PC-9 (cell line): ENCODE measurements around the gene FDPS. TPM values are rescaled to one million over a fixed set of nuclear protein-coding genes. Genes with fewer than 3 reads are reported as not detected.

Experiments
- BruUV-seq: library from RNA; stranded (reverse); fragments of 400-500 nt; replicated peaks from 2 replicates; lab custom pipeline; 2021; lab: Mats Ljungman, UMichigan
- CTCF ChIA-PET: fragments of 300-600 bp; sonication (Branson Sonifier 250); formaldehyde crosslinking; loops from one replicate; lab custom pipeline; 2022; ENCODE audit warnings: antibody characterized with exemption; lab: Charles Lee
- POLR2A ChIA-PET: fragments of 300-600 bp; sonication (Branson Sonifier 250); formaldehyde crosslinking; loops from one replicate; lab custom pipeline; 2022; ENCODE audit warnings: antibody characterized with exemption; ENCODE audit not compliant: unreplicated experiment; lab: Charles Lee
- DNase-seq, 2 experiments: peaks; one replicate each; pipeline versions ENCODE4 v3.0.0 to v3.0.0-alpha.2; 2015 to 2022; ENCODE audit warnings: mixed read lengths in 1 of 2
- H2AFZ ChIP-seq: fragments of 200-600 bp; sonication (generic); 2 replicates; pipeline ENCODE4 v1.8.1; 2017; ENCODE audit warnings: antibody characterized with exemption
- H3F3A ChIP-seq: fragments of 200-600 bp; sonication (generic); 2 replicates; pipeline ENCODE4 v1.8.1; 2017; ENCODE audit warnings: antibody characterized with exemption, mild to moderate bottlenecking, low read depth; ENCODE audit not compliant: insufficient read depth
- H3K27ac ChIP-seq: fragments of 200-600 bp; sonication (generic); 2 replicates; pipeline ENCODE4 v1.6.1; 2016; ENCODE audit warnings: mixed run types
- H3K27me3 ChIP-seq: fragments of 200-600 bp; sonication (generic); 2 replicates; pipeline ENCODE4 v1.6.1; 2016; ENCODE audit warnings: low read depth, mixed run types; ENCODE audit not compliant: insufficient read depth
- H3K36me3 ChIP-seq: fragments of 200-600 bp; sonication (generic); 2 replicates; pipeline ENCODE4 v1.6.1; 2016; ENCODE audit warnings: low read depth, mixed run types
- H3K4me1 ChIP-seq: fragments of 200-600 bp; sonication (generic); replicated peaks from 2 replicates; pipeline ENCODE4 v1.6.1; 2016; ENCODE audit warnings: mixed run types; ENCODE audit not compliant: insufficient read depth
- H3K4me2 ChIP-seq: fragments of 200-600 bp; sonication (generic); 2 replicates; pipeline ENCODE4 v1.6.1; 2017; ENCODE audit warnings: mixed run types
- H3K4me3 ChIP-seq: fragments of 200-600 bp; sonication (generic); 2 replicates; pipeline ENCODE4 v1.6.1; 2016; ENCODE audit warnings: mixed run types
- H3K79me2 ChIP-seq: fragments of 200-600 bp; sonication (generic); 2 replicates; pipeline ENCODE4 v1.6.1; 2017; ENCODE audit warnings: low read depth, mixed run types
- H3K9me2 ChIP-seq: fragments of 200-600 bp; sonication (generic); 2 replicates; pipeline ENCODE4 v1.8.1; 2017; ENCODE audit warnings: mild to moderate bottlenecking; ENCODE audit not compliant: insufficient read depth
- H3K9me3 ChIP-seq: fragments of 200-600 bp; sonication (generic); 2 replicates; pipeline ENCODE4 v1.8.1; 2016; ENCODE audit warnings: low read depth; ENCODE audit not compliant: insufficient read depth
- H4K20me1 ChIP-seq: fragments of 200-600 bp; sonication (generic); 2 replicates; pipeline ENCODE4 v1.8.1; 2017; ENCODE audit not compliant: insufficient read depth
- EZH2 ChIP-seq: fragments of 200-600 bp; sonication (generic); IDR thresholded peaks from 2 replicates; pipeline ENCODE4 v1.8.0; 2017; ENCODE audit warnings: antibody characterized with exemption, low read depth
- intact Hi-C: fragments of 100-400 bp; cut with micrococcal nuclease; formaldehyde crosslinking; loops from one replicate; pipeline ENCODE4 v1.10.0; 2022; ENCODE audit not compliant: unreplicated experiment
- total RNA-seq: library from RNA; stranded (reverse); gene quantifications from 2 replicates; pipeline ENCODE4 v1.2.3, GENCODE V29; 2021
- TF ChIP-seq, protein P1 (sequence below): fragments of 200-600 bp; sonication (generic); conservative IDR thresholded peaks from 2 replicates; pipeline ENCODE4 v1.6.1; 2017; ENCODE audit warnings: mixed run types, antibody characterized with exemption, mild to moderate bottlenecking, moderate library complexity

The FDPS gene
- total RNA-seq, 1 experiment from 2014 or later, result 568 TPM

DNA sequence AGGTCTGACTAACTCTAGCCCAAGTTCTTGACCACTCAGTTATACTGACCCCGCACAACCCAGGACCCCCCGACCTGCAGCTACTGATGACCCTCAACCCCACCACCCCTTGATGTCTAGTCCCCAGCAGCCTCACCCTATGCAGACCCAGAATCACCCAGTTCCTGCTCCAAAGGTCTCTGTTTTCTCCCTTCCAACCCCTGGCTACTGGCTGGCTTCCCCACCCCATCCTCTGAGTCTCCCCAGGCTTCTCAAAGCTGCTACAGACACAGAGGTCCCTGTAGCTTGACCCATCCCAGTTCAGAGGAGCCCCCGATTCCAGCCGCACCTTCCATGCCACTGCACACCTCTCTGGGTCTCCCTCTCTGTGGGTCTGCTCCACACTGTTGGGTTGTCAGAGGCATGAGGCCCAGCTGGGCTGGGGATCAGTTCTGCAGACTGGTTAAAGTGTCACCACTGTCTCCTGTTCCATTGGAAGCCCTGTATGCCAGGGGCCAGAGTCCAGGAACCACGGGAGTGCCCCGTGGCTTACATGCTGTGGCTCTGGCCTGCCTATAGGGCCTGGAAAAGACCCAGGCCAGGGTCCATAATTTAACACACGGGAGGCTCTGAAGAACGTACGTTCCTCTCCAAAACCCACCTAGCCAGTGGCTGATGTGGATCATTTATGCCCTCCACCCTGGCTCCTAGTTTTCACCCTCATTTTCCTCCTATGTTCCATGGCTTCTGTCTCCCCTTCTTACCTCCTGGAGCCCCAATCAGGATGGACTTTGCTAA, 7.9 kb upstream of the FDPS start:
- H3K4me2 ChIP-seq, result no peak overlapping the region
- no peak overlapping the region for H2AFZ ChIP-seq
- no peak for DNase-seq
- no peak overlapping the region for H3K4me3 ChIP-seq
- H3K27me3 ChIP-seq, result no peaks in the 10 kb centered on the region
- no peaks in the 10 kb centered on the region for H3K9me3 ChIP-seq
- POLR2A ChIA-PET, result no interaction called here
- H3K27ac ChIP-seq, result no peak overlapping the region
- H3K9me2 ChIP-seq, result no peaks in the 10 kb centered on the region
- no peaks in the 10 kb centered on the region for H4K20me1 ChIP-seq
- intact Hi-C loops, result no loop called here
- no peaks in the 10 kb centered on the region for H3K79me2 ChIP-seq
- H3K36me3 ChIP-seq, result no peaks in the 10 kb centered on the region
- TF ChIP-seq, protein P1, sequence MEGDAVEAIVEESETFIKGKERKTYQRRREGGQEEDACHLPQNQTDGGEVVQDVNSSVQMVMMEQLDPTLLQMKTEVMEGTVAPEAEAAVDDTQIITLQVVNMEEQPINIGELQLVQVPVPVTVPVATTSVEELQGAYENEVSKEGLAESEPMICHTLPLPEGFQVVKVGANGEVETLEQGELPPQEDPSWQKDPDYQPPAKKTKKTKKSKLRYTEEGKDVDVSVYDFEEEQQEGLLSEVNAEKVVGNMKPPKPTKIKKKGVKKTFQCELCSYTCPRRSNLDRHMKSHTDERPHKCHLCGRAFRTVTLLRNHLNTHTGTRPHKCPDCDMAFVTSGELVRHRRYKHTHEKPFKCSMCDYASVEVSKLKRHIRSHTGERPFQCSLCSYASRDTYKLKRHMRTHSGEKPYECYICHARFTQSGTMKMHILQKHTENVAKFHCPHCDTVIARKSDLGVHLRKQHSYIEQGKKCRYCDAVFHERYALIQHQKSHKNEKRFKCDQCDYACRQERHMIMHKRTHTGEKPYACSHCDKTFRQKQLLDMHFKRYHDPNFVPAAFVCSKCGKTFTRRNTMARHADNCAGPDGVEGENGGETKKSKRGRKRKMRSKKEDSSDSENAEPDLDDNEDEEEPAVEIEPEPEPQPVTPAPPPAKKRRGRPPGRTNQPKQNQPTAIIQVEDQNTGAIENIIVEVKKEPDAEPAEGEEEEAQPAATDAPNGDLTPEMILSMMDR, result no peak
- no peak for TF ChIP-seq EZH2
- no peaks in the 10 kb centered on the region for H3F3A ChIP-seq
- no peaks in the 10 kb centered on the region for H3K4me1 ChIP-seq
- CTCF ChIA-PET, result no interaction called here
- no TSS peak for BruUV-seq

DNA sequence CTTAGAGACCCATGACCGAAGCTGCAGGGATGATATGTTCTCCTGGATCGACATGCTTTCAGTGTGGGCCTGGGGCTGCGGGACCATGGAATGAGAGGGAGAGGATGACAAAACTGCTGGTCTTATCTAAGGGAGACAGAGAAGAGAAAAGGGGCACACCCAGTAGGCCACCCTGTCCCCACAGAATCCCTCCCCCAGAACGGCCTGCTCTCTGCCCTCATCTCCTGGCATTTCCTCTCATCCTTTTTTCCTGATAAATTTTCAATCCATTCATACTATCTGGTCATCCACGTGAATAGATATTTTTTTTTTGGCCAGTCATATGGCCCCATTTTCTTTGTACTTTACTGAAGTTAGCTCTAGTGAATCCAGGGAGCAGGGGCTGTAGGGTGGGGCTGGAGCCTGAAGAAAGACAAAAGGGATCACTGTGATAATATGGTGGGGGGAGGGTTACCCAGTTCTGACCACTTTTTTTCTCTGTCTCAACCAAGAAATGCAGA, 7.3 kb upstream of the FDPS start, which contains the start of gene PKLR:
TSS of gene PKLR (minus strand) at position 97 of the 500 bp plus-strand sequence. CDS start at position 54, 43 bp downstream.
- no peak for TF ChIP-seq EZH2
- TF ChIP-seq, protein P1, result no peak
- ChIA-PET POLR2A (interaction anchor here (0.6 kb wide), 1 partner anchor 812 kb away, joined by 3 read pairs; no protein-coding TSS in a partner anchor), CTCF (no interaction called here)
- no peak within 1 kb of the TSS for H2AFZ ChIP-seq
- no peaks in the 10 kb centered on the region for H3K79me2 ChIP-seq
- H3K4me3 ChIP-seq, result no peak within 1 kb of the TSS
- no peaks in the 10 kb centered on the region for H3K36me3 ChIP-seq
- no peaks in the 10 kb centered on the region for H3K27me3 ChIP-seq
- no TSS peak for BruUV-seq
- H3K27ac ChIP-seq, result no peak within 1 kb of the TSS
- H3K4me2 ChIP-seq, result no peak within 1 kb of the TSS
- intact Hi-C loops, result no loop called here
- H4K20me1 ChIP-seq, result no peaks in the 10 kb centered on the region
- no peaks in the 10 kb centered on the region for H3K9me3 ChIP-seq
- DNase-seq, result no peak
- H3K4me1 ChIP-seq, result no peaks in the 10 kb centered on the region
- H3F3A ChIP-seq, result no peaks in the 10 kb centered on the region
- H3K9me2 ChIP-seq, result no peaks in the 10 kb centered on the region

DNA sequence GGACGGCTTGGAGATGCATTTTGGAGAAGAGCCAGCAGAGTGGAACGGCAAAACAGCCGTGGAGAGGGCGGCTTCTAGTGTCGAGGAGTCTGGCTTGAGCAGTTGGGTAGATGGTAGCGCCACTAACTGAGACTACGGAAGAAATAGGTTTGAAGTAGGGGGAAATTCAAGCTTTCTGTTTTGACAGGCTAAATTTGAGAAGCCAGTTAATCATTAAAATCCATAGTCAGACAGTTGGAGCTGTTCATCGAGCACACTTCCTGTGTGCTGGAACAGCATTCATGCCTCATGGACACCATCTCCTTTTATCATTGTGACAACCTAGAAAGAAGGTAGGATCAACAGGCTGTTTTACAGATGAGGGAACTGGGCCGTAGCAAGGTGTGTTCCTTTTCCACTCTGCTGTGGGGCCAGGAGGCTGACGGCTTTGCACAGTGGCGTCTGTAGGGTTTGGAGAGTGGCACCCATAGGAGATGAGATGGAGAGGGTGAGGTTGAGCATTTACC, 4.1 kb upstream of the FDPS start:
- peaks cover 9% of the 10 kb centered on the region for H3K79me2 ChIP-seq
- peaks cover 16% of the 10 kb centered on the region for H3F3A ChIP-seq
- H3K9me3 ChIP-seq, result no peaks in the 10 kb centered on the region
- no peaks in the 10 kb centered on the region for H3K27me3 ChIP-seq
- no peak overlapping the region for H3K27ac ChIP-seq
- intact Hi-C loops, result loop anchor here (5.0 kb wide), 1 partner anchor 42 kb away; the partner anchor contains the start of gene SCAMP3
- ChIA-PET POLR2A (interaction anchor here (0.6 kb wide), 1 partner anchor 64 kb away, joined by 4 read pairs; a partner anchor contains a TSS), CTCF (no interaction called here)
- H3K9me2 ChIP-seq, result 0 out of 2 replicates have a peak, but pooled peaks cover 6% of the 10 kb centered on the region
- H2AFZ ChIP-seq, result no peak overlapping the region
- no TSS peak for BruUV-seq
- TF ChIP-seq EZH2, result no peak
- TF ChIP-seq, protein P1, result no peak
- H3K36me3 ChIP-seq, result no peaks in the 10 kb centered on the region
- H3K4me3 ChIP-seq, result no peak overlapping the region
- H4K20me1 ChIP-seq, result no peaks in the 10 kb centered on the region
- H3K4me2 ChIP-seq, result no peak overlapping the region
- DNase-seq, result no peak
- peaks cover 8% of the 10 kb centered on the region; the same call in 1 of the 2 replicates for H3K4me1 ChIP-seq
